GM21381 (cell line): ENCODE data around the gene CAMKMT.

Source experiments
- ATAC-seq: cut with Tn5 transposase; IDR thresholded peaks from one replicate; pipeline ENCODE4 v1.9.1; 2021; ENCODE audit warnings: mild to moderate bottlenecking, moderate library complexity; ENCODE audit not compliant: unreplicated experiment

The CAMKMT gene

GRCh38 chr2:44817673-44818335 lies 456.1 kb downstream of the CAMKMT start:
- no peak for ATAC-seq

- no peak for ATAC-seq
Observed at GRCh38 chr2:44819061-44819460, 457.3 kb downstream of the CAMKMT start.

GRCh38 chr2:44821500-44821899 lies 459.8 kb downstream of the CAMKMT start:
- ATAC-seq = no peak

GRCh38 chr2:44822174-44822573 lies 460.4 kb downstream of the CAMKMT start:
- no peak for ATAC-seq
